ENCODE measurements around the gene KRTAP10-4.

KRTAP10-4 gene

GRCh38 chr21:44537930-44538911 is 35.3 kb upstream of the KRTAP10-4 start:
- Histone ChIP-seq H3K4me1 (ENCODE audit: control insufficient read depth, insufficient read depth, low read length) (peaks cover 1% of the 10 kb centered on the region; the same call in 1 of the 2 replicates), H3K36me3 (ENCODE audit: control insufficient read depth, insufficient read depth, low read length) (no peaks in the 10 kb centered on the region), H3K9me3 (ENCODE audit: control insufficient read depth, insufficient read depth, low read length) (no peaks in the 10 kb centered on the region), H3K27me3 (ENCODE audit: control insufficient read depth, insufficient read depth, low read length) (no peaks in the 10 kb centered on the region), H3K27ac (ENCODE audit: low read length) (no peak overlapping the region), H3K4me3 (ENCODE audit: low read length) (no peak overlapping the region)
- WGBS (ENCODE audit: insufficient coverage, insufficient read length) = no CpG with 5 or more reads among the region's 33 CpGs
- DNase-seq (ENCODE audit: low read depth, low spot score) = no peak

- H3K4me1 ChIP-seq (ENCODE audit: control insufficient read depth, insufficient read depth, low read length) = no peaks in the 10 kb centered on the region
- DNase-seq (ENCODE audit: low read depth, low spot score) = no peak
- H3K27me3 ChIP-seq (ENCODE audit: control insufficient read depth, insufficient read depth, low read length) = no peaks in the 10 kb centered on the region
- no peak overlapping the region for H3K4me3 ChIP-seq (ENCODE audit: low read length)
- H3K9me3 ChIP-seq (ENCODE audit: control insufficient read depth, insufficient read depth, low read length) = no peaks in the 10 kb centered on the region
- H3K36me3 ChIP-seq (ENCODE audit: control insufficient read depth, insufficient read depth, low read length) = no peaks in the 10 kb centered on the region
- no peak overlapping the region for H3K27ac ChIP-seq (ENCODE audit: low read length)
- WGBS (ENCODE audit: insufficient coverage, insufficient read length) = no CpG with 5 or more reads among the region's 14 CpGs
Observed at GRCh38 chr21:44539046-44539445, 34.5 kb upstream of the KRTAP10-4 start.

- H3K9me3 ChIP-seq (ENCODE audit: control insufficient read depth, insufficient read depth, low read length) = no peaks in the 10 kb centered on the region
- DNase-seq (ENCODE audit: low read depth, low spot score) = no peak
- WGBS (ENCODE audit: insufficient coverage, insufficient read length) = no CpG with 5 or more reads among the region's 21 CpGs
- no peaks in the 10 kb centered on the region for H3K27me3 ChIP-seq (ENCODE audit: control insufficient read depth, insufficient read depth, low read length)
- H3K4me3 ChIP-seq (ENCODE audit: low read length) = no peak within 1 kb of the TSS
- no peaks in the 10 kb centered on the region for H3K36me3 ChIP-seq (ENCODE audit: control insufficient read depth, insufficient read depth, low read length)
- no peak within 1 kb of the TSS for H3K27ac ChIP-seq (ENCODE audit: low read length)
- no peaks in the 10 kb centered on the region for H3K4me1 ChIP-seq (ENCODE audit: control insufficient read depth, insufficient read depth, low read length)
Observed at GRCh38 chr21:44539991-44540666, 33.4 kb upstream of the KRTAP10-4 start, which contains the start of gene KRTAP10-1. Gene KRTAP10-1 (minus strand): TSS chr21:44540195. CDS start chr21:44540150, 45 bp downstream.

DNA sequence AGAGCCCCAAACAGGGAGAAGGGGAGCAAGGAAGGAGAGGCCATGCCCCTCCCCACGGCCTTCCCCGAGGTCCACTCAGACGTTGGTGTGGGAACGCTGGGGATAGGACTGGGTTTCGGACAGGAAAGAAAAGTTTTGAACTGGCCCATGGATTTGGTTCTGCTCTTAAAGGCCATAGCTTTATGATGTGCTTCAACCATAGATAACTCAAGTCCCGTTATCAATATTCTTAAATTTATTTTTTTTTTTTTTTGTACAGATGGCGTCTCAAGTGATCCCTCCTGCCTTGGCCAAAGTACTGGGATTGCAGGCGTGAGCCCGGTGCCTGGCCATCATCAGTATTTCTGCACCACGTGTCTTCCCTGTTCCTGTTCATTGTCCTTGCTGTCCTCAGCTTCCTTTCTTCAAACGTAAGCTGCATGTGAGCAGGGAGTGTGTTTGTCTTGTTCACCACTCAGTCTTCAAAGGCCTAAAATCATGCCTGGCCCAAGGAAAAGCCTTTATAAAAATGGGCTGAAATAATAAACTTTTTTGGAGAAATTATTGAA is 32.7 kb upstream of the KRTAP10-4 start:
- no peaks in the 10 kb centered on the region for H3K4me1 ChIP-seq (ENCODE audit: control insufficient read depth, insufficient read depth, low read length)

GRCh38 chr21:44542716-44543115 is 30.8 kb upstream of the KRTAP10-4 start:
- Histone ChIP-seq H3K4me3 (ENCODE audit: low read length) (no peak overlapping the region), H3K36me3 (ENCODE audit: control insufficient read depth, insufficient read depth, low read length) (no peaks in the 10 kb centered on the region), H3K27ac (ENCODE audit: low read length) (no peak overlapping the region), H3K27me3 (ENCODE audit: control insufficient read depth, insufficient read depth, low read length) (no peaks in the 10 kb centered on the region), H3K4me1 (ENCODE audit: control insufficient read depth, insufficient read depth, low read length) (no peaks in the 10 kb centered on the region), H3K9me3 (ENCODE audit: control insufficient read depth, insufficient read depth, low read length) (no peaks in the 10 kb centered on the region)
- no CpG with 5 or more reads among the region's 1 CpG for WGBS (ENCODE audit: insufficient coverage, insufficient read length)
- no peak for DNase-seq (ENCODE audit: low read depth, low spot score)

More for the DNA sequence above, 32.7 kb upstream of the KRTAP10-4 start:
- WGBS (ENCODE audit: insufficient coverage, insufficient read length) = no CpG with 5 or more reads among the region's 11 CpGs
- no peaks in the 10 kb centered on the region for H3K9me3 ChIP-seq (ENCODE audit: control insufficient read depth, insufficient read depth, low read length)
- H3K4me3 ChIP-seq (ENCODE audit: low read length) = no peak overlapping the region
- no peak overlapping the region for H3K27ac ChIP-seq (ENCODE audit: low read length)
- no peak for DNase-seq (ENCODE audit: low read depth, low spot score)
- H3K27me3 ChIP-seq (ENCODE audit: control insufficient read depth, insufficient read depth, low read length) = no peaks in the 10 kb centered on the region
- no peaks in the 10 kb centered on the region for H3K36me3 ChIP-seq (ENCODE audit: control insufficient read depth, insufficient read depth, low read length)

DNA sequence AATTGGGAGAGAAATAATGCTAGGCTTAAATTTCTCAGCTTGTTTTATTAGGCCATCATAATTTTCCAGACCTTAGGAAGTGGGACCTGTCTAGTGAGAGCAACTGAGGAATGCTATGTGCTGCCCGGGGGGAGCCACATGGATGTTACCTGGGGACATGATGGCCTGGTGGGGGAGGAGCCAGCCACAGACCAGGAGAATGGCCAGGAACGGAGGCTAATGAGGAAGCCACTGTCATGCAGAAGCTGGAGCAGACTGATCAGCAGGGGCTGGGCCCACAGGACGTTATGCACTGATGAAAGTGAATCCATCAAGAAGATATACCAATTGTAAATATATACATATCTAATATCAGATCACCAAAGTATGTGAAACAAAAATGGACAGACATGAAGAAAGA is 29.0 kb upstream of the KRTAP10-4 start:
- Histone ChIP-seq H3K4me1 (ENCODE audit: control insufficient read depth, insufficient read depth, low read length) (peaks cover 5% of the 10 kb centered on the region), H3K4me3 (ENCODE audit: low read length) (no peak overlapping the region), H3K27ac (ENCODE audit: low read length) (no peak overlapping the region), H3K36me3 (ENCODE audit: control insufficient read depth, insufficient read depth, low read length) (no peaks in the 10 kb centered on the region), H3K9me3 (ENCODE audit: control insufficient read depth, insufficient read depth, low read length) (no peaks in the 10 kb centered on the region), H3K27me3 (ENCODE audit: control insufficient read depth, insufficient read depth, low read length) (no peaks in the 10 kb centered on the region)
- DNase-seq (ENCODE audit: low read depth, low spot score) = no peak
- WGBS (ENCODE audit: insufficient coverage, insufficient read length) = no CpG with 5 or more reads among the region's 3 CpGs

DNA sequence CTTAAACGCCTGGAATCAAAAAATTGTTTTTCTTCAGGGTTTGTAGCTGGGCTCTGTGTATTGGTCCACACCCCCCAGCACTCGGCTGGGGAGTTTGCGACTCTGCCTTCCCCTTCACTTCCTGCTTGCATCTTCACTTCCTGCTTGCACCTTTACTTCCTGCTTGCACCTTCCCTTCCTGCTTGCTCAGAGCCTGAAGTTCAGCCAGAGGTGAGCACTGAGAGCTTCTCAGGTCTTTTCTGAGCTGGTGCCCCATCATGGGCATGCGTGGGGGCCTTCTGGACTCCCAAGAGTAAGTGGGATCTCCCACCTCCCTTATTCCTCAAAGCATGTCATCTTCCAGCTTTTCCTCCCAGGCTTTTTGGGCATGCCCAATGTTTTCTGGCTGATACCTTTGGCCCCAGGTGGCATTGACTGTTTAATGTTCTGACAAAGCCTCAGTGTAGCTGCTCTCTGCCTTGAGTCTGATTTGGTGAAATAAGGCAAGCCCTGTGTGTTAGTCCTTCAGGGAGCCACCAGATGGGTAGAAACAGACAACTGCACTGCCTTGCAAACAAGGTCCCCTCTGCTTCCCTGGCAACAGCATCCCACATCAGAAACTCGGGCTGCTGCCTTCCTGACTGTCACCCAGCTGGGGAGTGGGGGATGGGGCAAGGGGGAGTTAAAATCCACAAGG is 25.7 kb upstream of the KRTAP10-4 start:
- H3K9me3 ChIP-seq (ENCODE audit: control insufficient read depth, insufficient read depth, low read length) = no peaks in the 10 kb centered on the region
- WGBS (ENCODE audit: insufficient coverage, insufficient read length) = no CpG with 5 or more reads among the region's 5 CpGs
- DNase-seq (ENCODE audit: low read depth, low spot score) = no peak
- H3K4me1 ChIP-seq (ENCODE audit: control insufficient read depth, insufficient read depth, low read length) = peaks cover 12% of the 10 kb centered on the region
- no peaks in the 10 kb centered on the region for H3K27me3 ChIP-seq (ENCODE audit: control insufficient read depth, insufficient read depth, low read length)
- H3K36me3 ChIP-seq (ENCODE audit: control insufficient read depth, insufficient read depth, low read length) = no peaks in the 10 kb centered on the region
- H3K4me3 ChIP-seq (ENCODE audit: low read length) = no peak overlapping the region
- H3K27ac ChIP-seq (ENCODE audit: low read length) = no peak overlapping the region

- H3K36me3 ChIP-seq (ENCODE audit: control insufficient read depth, insufficient read depth, low read length) = no peaks in the 10 kb centered on the region
- DNase-seq (ENCODE audit: low read depth, low spot score) = no peak
- no peak overlapping the region for H3K27ac ChIP-seq (ENCODE audit: low read length)
- no peaks in the 10 kb centered on the region for H3K9me3 ChIP-seq (ENCODE audit: control insufficient read depth, insufficient read depth, low read length)
- peaks cover 12% of the 10 kb centered on the region for H3K4me1 ChIP-seq (ENCODE audit: control insufficient read depth, insufficient read depth, low read length)
- no CpG with 5 or more reads among the region's 13 CpGs for WGBS (ENCODE audit: insufficient coverage, insufficient read length)
- H3K27me3 ChIP-seq (ENCODE audit: control insufficient read depth, insufficient read depth, low read length) = no peaks in the 10 kb centered on the region
- no peak overlapping the region for H3K4me3 ChIP-seq (ENCODE audit: low read length)
Observed at GRCh38 chr21:44548381-44548780, 25.1 kb upstream of the KRTAP10-4 start.

GRCh38 chr21:44548922-44549321 is 24.6 kb upstream of the KRTAP10-4 start:
- Histone ChIP-seq H3K27ac (ENCODE audit: low read length) (no peak overlapping the region), H3K4me1 (ENCODE audit: control insufficient read depth, insufficient read depth, low read length) (peaks cover 12% of the 10 kb centered on the region), H3K4me3 (ENCODE audit: low read length) (no peak overlapping the region), H3K36me3 (ENCODE audit: control insufficient read depth, insufficient read depth, low read length) (no peaks in the 10 kb centered on the region), H3K27me3 (ENCODE audit: control insufficient read depth, insufficient read depth, low read length) (no peaks in the 10 kb centered on the region), H3K9me3 (ENCODE audit: control insufficient read depth, insufficient read depth, low read length) (no peaks in the 10 kb centered on the region)
- peak; percentile 41 for DNase-seq (ENCODE audit: low read depth, low spot score)
- WGBS (ENCODE audit: insufficient coverage, insufficient read length) = no CpG with 5 or more reads among the region's 14 CpGs
